ENCODE measurements around the gene FSHR.

The FSHR gene

GRCh38 chr2:49105506-49105905 is 48.8 kb downstream of the FSHR start:
- no peak for FAIRE-seq
- no peak for TF ChIP-seq CTCF (IDR thresholded peaks at IDR 0.05; ENCODE audit: insufficient read depth, missing control alignments)
- no peak for DNase-seq (ENCODE audit: insufficient read length, low spot score)

GRCh38 chr2:49102146-49102545 is 52.2 kb downstream of the FSHR start:
- FAIRE-seq (no peak), DNase-seq (ENCODE audit: insufficient read length, low spot score) (no peak)
- no peak for TF ChIP-seq CTCF (IDR thresholded peaks at IDR 0.05; ENCODE audit: insufficient read depth, missing control alignments)

GRCh38 chr2:49080681-49081080 is 73.6 kb downstream of the FSHR start:
- DNase-seq (ENCODE audit: insufficient read length, low spot score) = no peak
- no peak for FAIRE-seq
- no peak for TF ChIP-seq CTCF (IDR thresholded peaks at IDR 0.05; ENCODE audit: insufficient read depth, missing control alignments)

GRCh38 chr2:49070716-49071115 is 83.6 kb downstream of the FSHR start:
- TF ChIP-seq CTCF (IDR thresholded peaks at IDR 0.05; ENCODE audit: insufficient read depth, missing control alignments) = no peak
- DNase-seq (ENCODE audit: insufficient read length, low spot score) (no peak), FAIRE-seq (no peak)

GRCh38 chr2:49069829-49070228 is 84.5 kb downstream of the FSHR start:
- no peak for TF ChIP-seq CTCF (IDR thresholded peaks at IDR 0.05; ENCODE audit: insufficient read depth, missing control alignments)
- FAIRE-seq (no peak), DNase-seq (ENCODE audit: insufficient read length, low spot score) (no peak)

- TF ChIP-seq CTCF (IDR thresholded peaks at IDR 0.05; ENCODE audit: insufficient read depth, missing control alignments) = no peak
- FAIRE-seq (no peak), DNase-seq (ENCODE audit: insufficient read length, low spot score) (no peak)
These were observed 85.7 kb downstream of the FSHR start for GRCh38 chr2:49068613-49069012.

GRCh38 chr2:49067971-49068370 is 86.3 kb downstream of the FSHR start:
- no peak for DNase-seq (ENCODE audit: insufficient read length, low spot score)
- FAIRE-seq = no peak
- TF ChIP-seq CTCF (IDR thresholded peaks at IDR 0.05; ENCODE audit: insufficient read depth, missing control alignments) = no peak

Data from D721Med (cell line).